ENCODE measurements around the gene HRCT1.
"Not testable (repeated sequence)": the region's sequence is repeated elsewhere in the genome, so short reads cannot be mapped to it uniquely, and the experiment has no call there.

HRCT1 gene

GRCh38 chr9:35871545-35871944 is 34.5 kb upstream of the HRCT1 start:
- Mint-ChIP-seq H3K27me3 (peaks cover 6% of the 10 kb centered on the region in 2 donors), H3K27ac (no peak overlapping the region), H3K36me3 (no peaks in the 10 kb centered on the region), H3K4me1 (no peaks in the 10 kb centered on the region), H3K4me3 (no peak overlapping the region), H3K9me3 (peaks cover 0 to 3% of the 10 kb centered on the region in 2 donors)
- no peak for ATAC-seq (replicated peaks)
- DNase-seq: no peak

- Mint-ChIP-seq H3K4me3 (no peak overlapping the region), H3K4me1 (no peaks in the 10 kb centered on the region), H3K9me3 (peaks cover 4 to 5% of the 10 kb centered on the region in 2 donors), H3K27ac (no peak overlapping the region), H3K27me3 (peaks cover 11 to 14% of the 10 kb centered on the region in 2 donors), H3K36me3 (peaks cover 3% of the 10 kb centered on the region in 2 donors)
- ATAC-seq (replicated peaks) (no peak), DNase-seq (no peak)
These were observed 33.5 kb upstream of the HRCT1 start for GRCh38 chr9:35872505-35872904.

GRCh38 chr9:35882263-35882848 is 23.6 kb upstream of the HRCT1 start:
- DNase-seq (peak; percentile 50), ATAC-seq (replicated peaks) (peak; percentile 67 to 72)
- no peak overlapping the region for H3K4me3 Mint-ChIP-seq
- H3K27me3 Mint-ChIP-seq: peaks cover 8 to 29% of the 10 kb centered on the region in 2 donors
- peaks cover 3 to 6% of the 10 kb centered on the region in 2 donors for H3K36me3 Mint-ChIP-seq
- no peak overlapping the region for H3K27ac Mint-ChIP-seq
- H3K9me3 Mint-ChIP-seq: peaks cover 6% of the 10 kb centered on the region in 2 donors
- no peaks in the 10 kb centered on the region for H3K4me1 Mint-ChIP-seq

- H3K27ac Mint-ChIP-seq: no peak overlapping the region
- no peak overlapping the region for H3K4me3 Mint-ChIP-seq
- no peak for DNase-seq
- H3K36me3 Mint-ChIP-seq: no peaks in the 10 kb centered on the region
- no peak for ATAC-seq (replicated peaks)
- no peaks in the 10 kb centered on the region for H3K9me3 Mint-ChIP-seq
- H3K4me1 Mint-ChIP-seq: no peaks in the 10 kb centered on the region
- H3K27me3 Mint-ChIP-seq: peaks cover 5 to 23% of the 10 kb centered on the region in 2 donors
These were observed 23.0 kb upstream of the HRCT1 start for GRCh38 chr9:35882996-35883395.

GRCh38 chr9:35884908-35885307 is 21.1 kb upstream of the HRCT1 start:
- not testable (repeated sequence) for H3K27ac Mint-ChIP-seq; H3K4me3 Mint-ChIP-seq; H3K36me3 Mint-ChIP-seq; H3K4me1 Mint-ChIP-seq; DNase-seq; ATAC-seq (replicated peaks); H3K9me3 Mint-ChIP-seq
- peaks cover 5 to 17% of the 10 kb centered on the region in 2 donors for H3K27me3 Mint-ChIP-seq

GRCh38 chr9:35891646-35892045 is 14.4 kb upstream of the HRCT1 start:
- ATAC-seq (replicated peaks) (no peak), DNase-seq (no peak)
- Mint-ChIP-seq H3K4me1 (no peaks in the 10 kb centered on the region), H3K27me3 (peaks cover 23 to 26% of the 10 kb centered on the region in 2 donors), H3K4me3 (no peak overlapping the region), H3K27ac (no peak overlapping the region), H3K36me3 (no peaks in the 10 kb centered on the region), H3K9me3 (no peaks in the 10 kb centered on the region)

GRCh38 chr9:35892051-35892450 is 14.0 kb upstream of the HRCT1 start:
- H3K27me3 Mint-ChIP-seq: peaks cover 23 to 26% of the 10 kb centered on the region in 2 donors
- no peak overlapping the region for H3K4me3 Mint-ChIP-seq
- no peak for DNase-seq
- no peaks in the 10 kb centered on the region for H3K9me3 Mint-ChIP-seq
- H3K4me1 Mint-ChIP-seq: no peaks in the 10 kb centered on the region
- no peaks in the 10 kb centered on the region for H3K36me3 Mint-ChIP-seq
- no peak overlapping the region for H3K27ac Mint-ChIP-seq
- ATAC-seq (replicated peaks): no peak

- DNase-seq (no peak), ATAC-seq (replicated peaks) (no peak)
- Mint-ChIP-seq H3K4me1 (no peaks in the 10 kb centered on the region), H3K27me3 (peaks cover 21 to 27% of the 10 kb centered on the region in 2 donors), H3K9me3 (no peaks in the 10 kb centered on the region), H3K27ac (no peak overlapping the region), H3K36me3 (no peaks in the 10 kb centered on the region), H3K4me3 (no peak overlapping the region)
These were observed 9.4 kb upstream of the HRCT1 start for GRCh38 chr9:35896570-35896969.

GRCh38 chr9:35897376-35898099 is 8.5 kb upstream of the HRCT1 start:
- not testable (repeated sequence) for ATAC-seq (replicated peaks); H3K4me1 Mint-ChIP-seq; H3K9me3 Mint-ChIP-seq; DNase-seq; H3K36me3 Mint-ChIP-seq; H3K27ac Mint-ChIP-seq; H3K4me3 Mint-ChIP-seq
- peaks cover 13 to 21% of the 10 kb centered on the region in 2 donors for H3K27me3 Mint-ChIP-seq

- Mint-ChIP-seq H3K4me3 (no peak overlapping the region), H3K9me3 (no peaks in the 10 kb centered on the region), H3K27me3 (peaks cover 17 to 26% of the 10 kb centered on the region in 2 donors), H3K27ac (no peak overlapping the region), H3K4me1 (no peaks in the 10 kb centered on the region), H3K36me3 (no peaks in the 10 kb centered on the region)
- DNase-seq (no peak), ATAC-seq (replicated peaks) (no peak)
These were observed 7.7 kb upstream of the HRCT1 start for GRCh38 chr9:35898337-35898736.

- no peak overlapping the region for H3K4me3 Mint-ChIP-seq
- H3K27ac Mint-ChIP-seq: no peak overlapping the region
- H3K36me3 Mint-ChIP-seq: no peaks in the 10 kb centered on the region
- ATAC-seq (replicated peaks) (no peak), DNase-seq (no peak)
- H3K9me3 Mint-ChIP-seq: no peaks in the 10 kb centered on the region
- H3K4me1 Mint-ChIP-seq: no peaks in the 10 kb centered on the region
- H3K27me3 Mint-ChIP-seq: peaks cover 15 to 23% of the 10 kb centered on the region in 2 donors
These were observed 7.0 kb upstream of the HRCT1 start for GRCh38 chr9:35899021-35899420.

- Mint-ChIP-seq H3K9me3 (no peaks in the 10 kb centered on the region), H3K27ac (no peak overlapping the region), H3K36me3 (no peaks in the 10 kb centered on the region), H3K4me1 (peaks cover under 1 to 6% of the 10 kb centered on the region in 2 donors), H3K4me3 (no peak overlapping the region), H3K27me3 (peaks cover 28 to 40% of the 10 kb centered on the region in 2 donors)
- no peak for DNase-seq
- ATAC-seq (replicated peaks): peak; percentile 77 to 81
These were observed 3.0 kb upstream of the HRCT1 start for GRCh38 chr9:35903049-35903448.

- Mint-ChIP-seq H3K4me1 (peaks cover 5 to 12% of the 10 kb centered on the region in 2 donors), H3K4me3 (no peak overlapping the region), H3K9me3 (no peaks in the 10 kb centered on the region), H3K27me3 (peaks cover 29 to 47% of the 10 kb centered on the region in 2 donors), H3K36me3 (no peaks in the 10 kb centered on the region), H3K27ac (no peak overlapping the region)
- DNase-seq: no peak
- no peak for ATAC-seq (replicated peaks)
These were observed 1.7 kb upstream of the HRCT1 start for GRCh38 chr9:35904338-35904737.

GRCh38 chr9:35905051-35905781 is 786 bp upstream of the HRCT1 start:
- no peaks in the 10 kb centered on the region for H3K9me3 Mint-ChIP-seq
- no peak overlapping the region for H3K27ac Mint-ChIP-seq
- no peak overlapping the region for H3K4me3 Mint-ChIP-seq
- no peaks in the 10 kb centered on the region for H3K36me3 Mint-ChIP-seq
- ATAC-seq (replicated peaks) (no peak), DNase-seq (no peak)
- peaks cover 5 to 12% of the 10 kb centered on the region in 2 donors for H3K4me1 Mint-ChIP-seq
- H3K27me3 Mint-ChIP-seq: peaks cover 33 to 47% of the 10 kb centered on the region in 2 donors

Data from stimulated activated naive B cell treated with anti-CD40 and anti-IgM and Interleukin-4, amounts not matched to agents 10 μg/mL and 1 μg/mL and 100 μg/mL, for 72 hours (primary cell).